ENCODE results near the gene GRM5.
"Not testable (repeated sequence)": the region's sequence is repeated elsewhere in the genome, so short reads cannot be mapped to it uniquely, and the experiment has no call there.

GRCh38 chr11:88978992-88979391 is 86.8 kb downstream of the GRM5 start:
- TF ChIP-seq POLR2AphosphoS5, CTCF, EP300 (IDR thresholded peaks at IDR 0.05): not testable (repeated sequence)

All from stomach (tissue), 4 donors.